ENCODE data around the gene PLCL1. TPM values are rescaled to one million over a fixed set of nuclear protein-coding genes. Genes with fewer than 3 reads are reported as not detected.

PLCL1 gene
- total RNA-seq, 2 donors from 2014 or later = 2.0 to 2.9 TPM

GRCh38 chr2:197994751-197995150 lies 190.4 kb downstream of the PLCL1 start:
- Histone ChIP-seq H3K36me3 (replicated peaks in 1 of 2; ENCODE audit: insufficient read depth in 1 of 2, low read depth in 2 of 2) (no peaks in the 10 kb centered on the region), H3K27ac (no peak overlapping the region), H3K4me1 (no peaks in the 10 kb centered on the region), H3K27me3 (no peaks in the 10 kb centered on the region), H3K9me3 (no peaks in the 10 kb centered on the region), H3K4me3 (no peak overlapping the region)
- intact Hi-C loops (cut with DNase I) = no loop called here
- no peak for TF ChIP-seq CTCF (IDR thresholded peaks at IDR 0.05)
- no peak for TF ChIP-seq POLR2A (IDR thresholded peaks at IDR 0.05)
- 56 to 85% methylated on average over 1 of the region's 1 CpG for WGBS, 2 donors
- ATAC-seq (no peak), DNase-seq (no peak)

- no peaks in the 10 kb centered on the region for H3K36me3 ChIP-seq (replicated peaks in 1 of 2; ENCODE audit: insufficient read depth in 1 of 2, low read depth in 2 of 2)
- WGBS, 2 donors = 68 to 82% methylated on average over 2 of the region's 2 CpGs
- no peak overlapping the region for H3K4me3 ChIP-seq
- TF ChIP-seq CTCF (IDR thresholded peaks at IDR 0.05) = no peak
- no peak for TF ChIP-seq POLR2A (IDR thresholded peaks at IDR 0.05)
- no peak overlapping the region for H3K27ac ChIP-seq
- no peaks in the 10 kb centered on the region for H3K9me3 ChIP-seq
- DNase-seq (no peak), ATAC-seq (no peak)
- H3K27me3 ChIP-seq = no peaks in the 10 kb centered on the region
- intact Hi-C loops (cut with DNase I) = no loop called here
- H3K4me1 ChIP-seq = no peaks in the 10 kb centered on the region
Measured at GRCh38 chr2:197996583-197996982, 192.2 kb downstream of the PLCL1 start.

GRCh38 chr2:197997083-197997541 lies 192.7 kb downstream of the PLCL1 start:
- H3K4me3 ChIP-seq = no peak overlapping the region
- intact Hi-C loops (cut with DNase I) = no loop called here
- ATAC-seq (no peak), DNase-seq (no peak)
- H3K4me1 ChIP-seq = no peaks in the 10 kb centered on the region
- H3K9me3 ChIP-seq = no peaks in the 10 kb centered on the region
- WGBS, 2 donors = 78 to 87% methylated on average over 7 of the region's 7 CpGs
- no peaks in the 10 kb centered on the region for H3K27me3 ChIP-seq
- TF ChIP-seq CTCF (IDR thresholded peaks at IDR 0.05) (no peak), POLR2A (IDR thresholded peaks at IDR 0.05) (no peak)
- H3K36me3 ChIP-seq (replicated peaks in 1 of 2; ENCODE audit: insufficient read depth in 1 of 2, low read depth in 2 of 2) = no peaks in the 10 kb centered on the region
- no peak overlapping the region for H3K27ac ChIP-seq

- no peaks in the 10 kb centered on the region for H3K9me3 ChIP-seq
- intact Hi-C loops (cut with DNase I) = no loop called here
- TF ChIP-seq CTCF (IDR thresholded peaks at IDR 0.05) = no peak
- no peak for TF ChIP-seq POLR2A (IDR thresholded peaks at IDR 0.05)
- ATAC-seq (no peak), DNase-seq (no peak)
- H3K27me3 ChIP-seq = no peaks in the 10 kb centered on the region
- no peak overlapping the region for H3K4me3 ChIP-seq
- H3K27ac ChIP-seq = no peak overlapping the region
- H3K4me1 ChIP-seq = no peaks in the 10 kb centered on the region
- 70 to 75% methylated on average over 3 of the region's 3 CpGs for WGBS, 2 donors
- H3K36me3 ChIP-seq (replicated peaks in 1 of 2; ENCODE audit: insufficient read depth in 1 of 2, low read depth in 2 of 2) = no peaks in the 10 kb centered on the region
Measured at GRCh38 chr2:197998702-197999101, 194.3 kb downstream of the PLCL1 start.

- DNase-seq = no peak
- no peak for TF ChIP-seq POLR2A (IDR thresholded peaks at IDR 0.05)
- no peak for TF ChIP-seq CTCF (IDR thresholded peaks at IDR 0.05)
- intact Hi-C loops (cut with DNase I) = no loop called here
- H3K4me1 ChIP-seq = no peaks in the 10 kb centered on the region
- 75 to 80% methylated on average over 1 of the region's 1 CpG for WGBS, 2 donors
- H3K27me3 ChIP-seq = no peaks in the 10 kb centered on the region
- no peaks in the 10 kb centered on the region for H3K36me3 ChIP-seq (replicated peaks in 1 of 2; ENCODE audit: insufficient read depth in 1 of 2, low read depth in 2 of 2)
- no peak for ATAC-seq
- H3K27ac ChIP-seq = no peak overlapping the region
- H3K9me3 ChIP-seq = no peaks in the 10 kb centered on the region
- H3K4me3 ChIP-seq = no peak overlapping the region
Measured at GRCh38 chr2:198000417-198000816, 196.0 kb downstream of the PLCL1 start.
